ENCODE data around the gene VWC2. TPM values are rescaled to one million over a fixed set of nuclear protein-coding genes. Genes with fewer than 3 reads are reported as not detected.

VWC2 gene
- total and polyA plus RNA-seq, 7 donors, result under 0.01 to 0.14 (median under 0.01) TPM; not detected in 1

GRCh38 chr7:49876202-49876601 is 102.8 kb downstream of the VWC2 start:
- no peaks in the 10 kb centered on the region for H3K36me3 ChIP-seq
- TF ChIP-seq EP300 (IDR thresholded peaks at IDR 0.05) (no peak), POLR2AphosphoS5 (IDR thresholded peaks at IDR 0.05) (no peak), CTCF (IDR thresholded peaks at IDR 0.05) (no peak), POLR2A (IDR thresholded peaks at IDR 0.05) (no peak)
- intact Hi-C loops (cut with DNase I), result no loop called here
- H3K27me3 ChIP-seq, result no peaks in the 10 kb centered on the region
- no peaks in the 10 kb centered on the region for H3K4me1 ChIP-seq
- WGBS, 2 donors, result 81 to 88% methylated on average over 3 of the region's 3 CpGs
- no peaks in the 10 kb centered on the region for H3K9me3 ChIP-seq
- no peak overlapping the region for H3K4me3 ChIP-seq
- no peak overlapping the region for H3K27ac ChIP-seq
- DNase-seq, result no peak

GRCh38 chr7:49878089-49878488 is 104.7 kb downstream of the VWC2 start:
- Histone ChIP-seq H3K36me3 (no peaks in the 10 kb centered on the region), H3K27ac (no peak overlapping the region), H3K27me3 (no peaks in the 10 kb centered on the region), H3K4me1 (no peaks in the 10 kb centered on the region), H3K4me3 (no peak overlapping the region), H3K9me3 (no peaks in the 10 kb centered on the region)
- TF ChIP-seq POLR2A (IDR thresholded peaks at IDR 0.05), result no peak
- no peak for TF ChIP-seq POLR2AphosphoS5 (IDR thresholded peaks at IDR 0.05)
- TF ChIP-seq EP300 (IDR thresholded peaks at IDR 0.05), result no peak
- no peak for TF ChIP-seq CTCF (IDR thresholded peaks at IDR 0.05)
- no peak for DNase-seq
- intact Hi-C loops (cut with DNase I), result no loop called here
- WGBS, 2 donors, result 13 to 18% methylated on average over 2 of the region's 2 CpGs

GRCh38 chr7:49878627-49879026 is 105.2 kb downstream of the VWC2 start:
- H3K4me1 ChIP-seq, result no peaks in the 10 kb centered on the region
- no peaks in the 10 kb centered on the region for H3K27me3 ChIP-seq
- H3K36me3 ChIP-seq, result no peaks in the 10 kb centered on the region
- 41 to 65% methylated on average over 3 of the region's 3 CpGs for WGBS, 2 donors
- H3K4me3 ChIP-seq, result no peak overlapping the region
- TF ChIP-seq POLR2A (IDR thresholded peaks at IDR 0.05) (no peak), CTCF (IDR thresholded peaks at IDR 0.05) (no peak), POLR2AphosphoS5 (IDR thresholded peaks at IDR 0.05) (no peak), EP300 (IDR thresholded peaks at IDR 0.05) (no peak)
- H3K27ac ChIP-seq, result no peak overlapping the region
- DNase-seq, result no peak
- H3K9me3 ChIP-seq, result no peaks in the 10 kb centered on the region
- intact Hi-C loops (cut with DNase I), result no loop called here

- H3K9me3 ChIP-seq, result no peaks in the 10 kb centered on the region
- intact Hi-C loops (cut with DNase I), result no loop called here
- H3K27me3 ChIP-seq, result no peaks in the 10 kb centered on the region
- H3K27ac ChIP-seq, result no peak overlapping the region
- no peaks in the 10 kb centered on the region for H3K4me1 ChIP-seq
- WGBS, 2 donors, result 74 to 86% methylated on average over 1 of the region's 1 CpG
- TF ChIP-seq CTCF (IDR thresholded peaks at IDR 0.05) (no peak), EP300 (IDR thresholded peaks at IDR 0.05) (no peak), POLR2AphosphoS5 (IDR thresholded peaks at IDR 0.05) (no peak), POLR2A (IDR thresholded peaks at IDR 0.05) (no peak)
- no peak for DNase-seq
- H3K4me3 ChIP-seq, result no peak overlapping the region
- no peaks in the 10 kb centered on the region for H3K36me3 ChIP-seq
These were observed 110.5 kb downstream of the VWC2 start for GRCh38 chr7:49883933-49884332.

- Histone ChIP-seq H3K36me3 (no peaks in the 10 kb centered on the region), H3K27ac (no peak overlapping the region), H3K27me3 (no peaks in the 10 kb centered on the region), H3K4me1 (no peaks in the 10 kb centered on the region), H3K4me3 (no peak overlapping the region), H3K9me3 (no peaks in the 10 kb centered on the region)
- DNase-seq, result no peak
- 72 to 76% methylated on average over 11 of the region's 11 CpGs for WGBS, 2 donors
- TF ChIP-seq POLR2A (IDR thresholded peaks at IDR 0.05) (no peak), POLR2AphosphoS5 (IDR thresholded peaks at IDR 0.05) (no peak), CTCF (IDR thresholded peaks at IDR 0.05) (no peak)
- intact Hi-C loops (cut with DNase I), result no loop called here
These were observed 112.3 kb downstream of the VWC2 start for GRCh38 chr7:49885593-49886285.

Measured in sigmoid colon (tissue), 7 donors.